Measurements from ENCODE around the gene MAN2A2.
"Not testable (repeated sequence)": the region's sequence is repeated elsewhere in the genome, so short reads cannot be mapped to it uniquely, and the experiment has no call there.

MAN2A2 gene

DNA sequence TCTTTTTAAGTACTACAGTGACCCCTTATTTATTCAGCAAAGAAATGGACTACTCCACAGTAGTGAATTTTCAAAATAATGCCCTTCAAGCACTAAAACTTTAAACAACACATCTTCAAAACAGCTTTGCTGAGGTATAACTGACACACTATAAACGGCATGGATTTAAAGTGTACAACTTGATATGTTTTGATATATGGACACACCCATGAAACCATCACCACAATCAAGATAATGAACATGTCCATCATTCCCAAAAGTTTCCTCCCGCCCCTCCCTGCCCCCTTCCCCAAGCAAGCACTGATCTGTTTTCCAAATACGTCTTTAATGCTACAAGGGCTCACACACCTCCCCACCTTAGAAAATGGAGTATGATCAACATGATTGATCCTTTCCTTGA is 36.3 kb upstream of the MAN2A2 start:
- no peaks in the 10 kb centered on the region for H3K9me3 Mint-ChIP-seq
- H3K27ac Mint-ChIP-seq = peak overlapping the region; percentile 72
- H3K4me1 Mint-ChIP-seq (ENCODE audit: low read depth) = peaks cover 67% of the 10 kb centered on the region
- H3K36me3 Mint-ChIP-seq (ENCODE audit: low read depth) = peaks cover 31% of the 10 kb centered on the region
- no peaks in the 10 kb centered on the region for H3K27me3 Mint-ChIP-seq (ENCODE audit: low read depth)
- no peak overlapping the region for H3K4me3 Mint-ChIP-seq

DNA sequence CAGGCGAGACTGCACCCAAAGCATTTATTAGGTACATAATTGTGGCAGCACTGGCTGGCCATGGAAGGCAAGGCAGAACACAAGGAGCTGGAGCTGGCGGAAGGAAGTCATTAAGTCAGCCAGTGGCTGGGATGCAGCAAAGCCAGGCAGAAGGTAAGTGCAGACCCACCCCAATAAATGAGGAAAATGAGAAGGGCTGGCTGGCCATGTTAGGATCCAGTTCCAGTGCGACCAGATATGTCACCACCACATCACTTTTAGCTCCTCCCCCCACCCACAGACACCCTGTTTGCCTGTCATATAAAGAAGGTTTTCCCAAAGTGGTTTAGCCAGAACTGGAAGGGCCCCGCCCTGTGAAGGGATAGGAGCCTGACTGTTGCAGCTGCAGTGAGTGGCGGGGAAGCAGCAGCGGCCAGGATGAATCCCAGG is 34.8 kb upstream of the MAN2A2 start, which contains the start of gene FURIN:
Gene FURIN (plus strand): TSS at position 328 of the 429 bp plus-strand sequence. CDS start 7,153 bp downstream, outside the sequence.
- H3K9me3 Mint-ChIP-seq = no peaks in the 10 kb centered on the region
- H3K27ac Mint-ChIP-seq = peak within 1 kb of the TSS; percentile 93
- H3K4me3 Mint-ChIP-seq = peak within 1 kb of the TSS; percentile 95
- H3K36me3 Mint-ChIP-seq (ENCODE audit: low read depth) = peaks cover 43% of the 10 kb centered on the region
- no peaks in the 10 kb centered on the region for H3K27me3 Mint-ChIP-seq (ENCODE audit: low read depth)
- H3K4me1 Mint-ChIP-seq (ENCODE audit: low read depth) = peaks cover 57% of the 10 kb centered on the region

DNA sequence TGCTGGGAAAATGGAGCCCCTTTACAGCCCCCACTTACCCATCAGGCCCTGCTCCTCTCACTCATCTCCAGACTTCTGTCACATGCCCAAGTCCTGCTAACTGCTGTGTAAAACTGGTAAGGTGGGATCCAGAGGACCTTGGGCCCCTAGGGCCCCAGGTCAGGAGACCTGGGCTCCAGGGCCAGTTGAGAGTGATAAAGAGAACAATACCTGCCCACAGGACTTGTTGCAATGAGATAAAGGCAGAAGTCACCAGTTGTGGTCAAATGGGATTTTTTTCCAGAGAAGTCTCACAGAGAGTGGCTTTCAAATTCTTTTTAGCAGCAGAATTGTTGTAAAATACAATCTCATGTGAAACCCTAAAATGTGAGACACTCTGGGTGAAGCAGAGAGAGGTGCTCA is 34.0 kb upstream of the MAN2A2 start:
- Mint-ChIP-seq H3K9me3 (no peaks in the 10 kb centered on the region), H3K27me3 (ENCODE audit: low read depth) (no peaks in the 10 kb centered on the region), H3K27ac (peak overlapping the region; percentile 93), H3K36me3 (ENCODE audit: low read depth) (peaks cover 51% of the 10 kb centered on the region), H3K4me1 (ENCODE audit: low read depth) (peaks cover 52% of the 10 kb centered on the region), H3K4me3 (peak overlapping the region; percentile 95)

DNA sequence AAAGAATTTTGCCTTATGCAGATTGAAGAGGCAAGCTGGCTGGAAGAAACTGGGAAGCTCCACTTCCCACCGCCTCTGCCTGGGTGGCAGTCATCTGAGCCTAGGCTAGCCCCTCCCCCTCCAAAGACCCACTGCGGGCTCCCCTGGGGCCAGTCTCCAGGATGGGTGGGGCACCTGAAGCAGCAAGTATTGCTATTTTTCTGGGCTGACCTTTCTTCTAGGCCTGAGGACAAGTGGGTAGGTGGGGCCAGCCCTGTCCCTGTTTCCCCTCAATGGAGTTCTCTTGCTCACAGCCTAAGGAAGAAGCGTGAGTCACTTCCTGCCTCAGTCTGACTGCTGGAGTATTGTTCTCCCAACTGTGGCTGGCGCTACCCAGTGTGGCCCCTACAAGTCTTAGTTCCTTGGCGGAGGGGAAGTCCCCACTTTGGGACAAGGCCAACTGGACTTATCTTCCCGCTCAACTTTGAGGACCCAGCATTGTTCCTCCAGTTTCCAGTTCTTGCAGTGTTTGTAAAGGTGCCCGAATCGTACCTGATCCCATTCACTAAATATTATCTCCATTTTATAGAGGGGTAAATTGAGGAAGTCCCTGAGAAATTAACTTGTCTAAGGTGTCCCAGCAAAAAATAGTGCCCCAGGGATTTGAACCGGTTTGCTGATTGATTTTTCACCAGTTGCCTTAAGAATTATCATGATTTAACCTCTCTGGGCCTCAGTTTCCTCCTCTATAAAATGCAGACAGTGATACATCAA is 33.3 kb upstream of the MAN2A2 start:
- Mint-ChIP-seq H3K4me3 (peak overlapping the region; percentile 95), H3K4me1 (ENCODE audit: low read depth) (peaks cover 53% of the 10 kb centered on the region), H3K27ac (peak overlapping the region; percentile 93), H3K36me3 (ENCODE audit: low read depth) (peaks cover 56% of the 10 kb centered on the region), H3K27me3 (ENCODE audit: low read depth) (no peaks in the 10 kb centered on the region), H3K9me3 (no peaks in the 10 kb centered on the region)

DNA sequence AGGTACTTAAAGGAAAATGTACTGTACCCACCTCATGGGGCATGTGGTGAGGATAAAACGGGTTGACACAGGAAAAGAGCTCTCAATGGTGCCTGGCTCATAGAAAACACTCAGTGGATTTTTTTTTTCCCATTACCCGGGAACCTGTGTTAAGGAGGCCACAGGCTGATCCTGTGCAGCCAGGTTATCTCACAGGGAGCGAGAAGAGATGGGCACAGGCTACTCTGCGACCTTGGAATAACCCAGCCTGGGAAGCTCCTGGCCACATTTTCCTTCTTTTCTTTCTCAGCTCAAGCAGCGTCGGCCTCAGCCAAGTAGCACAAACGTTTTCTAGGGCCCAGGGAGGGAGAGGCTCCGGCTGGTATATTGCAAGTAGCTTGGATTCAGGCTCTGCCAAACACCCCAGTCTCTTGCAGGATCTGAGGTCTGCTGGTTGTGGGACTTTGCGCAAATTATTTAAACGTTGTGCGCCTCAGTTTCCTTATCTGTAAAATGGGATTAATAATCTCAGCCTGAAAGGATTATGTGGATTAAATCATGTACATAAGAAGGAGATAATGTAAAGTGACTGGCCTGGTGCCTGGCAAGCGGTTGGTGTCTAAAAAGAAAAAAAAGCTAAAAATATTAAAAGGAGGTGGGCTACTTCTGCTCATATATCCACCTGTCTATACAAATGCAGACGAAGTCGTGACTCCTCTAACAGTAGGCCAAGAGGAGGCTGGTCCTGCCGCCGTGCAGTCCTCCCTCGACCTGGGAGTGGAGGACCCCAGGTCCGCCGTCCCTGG is 32.6 kb upstream of the MAN2A2 start:
- Mint-ChIP-seq H3K27me3 (ENCODE audit: low read depth) (no peaks in the 10 kb centered on the region), H3K9me3 (no peaks in the 10 kb centered on the region), H3K27ac (peak overlapping the region; percentile 93), H3K36me3 (ENCODE audit: low read depth) (peaks cover 64% of the 10 kb centered on the region), H3K4me1 (ENCODE audit: low read depth) (peaks cover 59% of the 10 kb centered on the region), H3K4me3 (peak overlapping the region; percentile 95)

DNA sequence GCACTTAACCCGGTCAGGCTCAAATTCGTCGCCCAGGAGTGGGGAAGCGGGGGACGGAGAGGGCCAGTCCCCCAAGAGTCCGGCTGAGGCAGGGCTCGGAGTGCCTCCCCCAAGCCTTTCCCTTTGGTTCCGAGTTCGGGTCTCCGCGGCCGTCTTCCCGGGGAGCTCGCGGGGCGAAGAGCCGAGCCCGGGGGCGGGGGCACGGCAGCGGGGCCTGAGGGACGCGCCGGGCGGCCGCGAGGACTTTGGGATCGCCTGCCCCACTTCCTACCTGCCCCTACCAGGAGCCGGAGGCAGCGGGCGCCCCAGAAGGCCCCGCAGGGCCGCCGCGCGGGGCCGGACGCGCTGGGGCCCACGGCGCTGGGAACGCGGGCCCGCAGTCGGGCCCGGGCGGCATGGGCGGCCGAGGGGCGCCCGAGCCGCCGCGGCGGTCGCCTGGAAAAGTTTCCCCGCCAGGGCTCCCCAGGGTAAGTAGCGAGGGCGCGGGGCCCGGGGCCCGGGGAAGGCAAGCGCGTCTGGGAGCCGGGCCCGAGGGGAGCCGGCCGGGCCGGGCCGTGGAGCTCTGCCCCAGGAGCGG is 31.9 kb upstream of the MAN2A2 start:
- Mint-ChIP-seq H3K27ac (peak overlapping the region; percentile 93), H3K4me1 (ENCODE audit: low read depth) (peaks cover 57% of the 10 kb centered on the region), H3K4me3 (peak overlapping the region; percentile 95), H3K9me3 (no peaks in the 10 kb centered on the region), H3K36me3 (ENCODE audit: low read depth) (peaks cover 64% of the 10 kb centered on the region), H3K27me3 (ENCODE audit: low read depth) (no peaks in the 10 kb centered on the region)

DNA sequence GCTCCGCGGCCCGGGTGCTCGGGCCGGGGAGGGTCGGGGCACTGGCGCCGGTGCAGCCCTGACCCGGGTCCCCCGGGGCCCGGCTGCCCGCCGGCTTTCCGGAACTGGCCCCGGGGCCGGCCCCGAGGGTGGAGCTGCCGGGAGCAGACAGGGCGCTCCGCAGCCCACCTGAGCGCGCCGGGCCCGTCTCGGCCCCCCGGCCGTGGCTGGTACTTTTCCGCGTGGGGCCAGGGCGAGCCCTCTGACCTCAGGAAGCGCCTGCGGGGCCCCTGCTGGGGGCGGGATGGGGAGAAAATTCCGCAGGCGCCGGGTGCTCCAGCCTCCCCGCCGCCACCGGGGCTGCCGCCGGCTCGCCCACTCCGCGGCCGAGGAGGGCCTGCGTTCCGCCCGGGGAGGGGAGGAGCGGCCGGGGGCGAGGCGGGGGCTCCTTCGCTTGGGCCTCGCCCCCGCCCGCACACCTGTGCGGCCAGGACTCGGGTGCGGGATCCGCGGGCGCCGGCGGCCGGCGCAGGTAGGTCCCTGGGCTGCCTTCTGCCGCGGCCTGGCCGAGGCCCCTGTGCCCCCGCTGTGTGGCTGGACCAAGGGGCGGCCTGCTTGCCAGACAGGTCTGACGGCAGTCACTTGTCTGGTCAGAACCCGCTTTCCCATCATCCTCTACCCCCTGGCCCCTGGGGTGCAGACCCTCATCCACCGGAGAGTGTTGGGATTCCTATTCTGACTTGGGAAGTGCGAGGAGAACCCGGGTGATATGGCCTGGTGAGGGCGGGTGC is 31.2 kb upstream of the MAN2A2 start:
- Mint-ChIP-seq H3K4me3 (peak overlapping the region; percentile 91), H3K36me3 (ENCODE audit: low read depth) (peaks cover 67% of the 10 kb centered on the region), H3K9me3 (no peaks in the 10 kb centered on the region), H3K4me1 (ENCODE audit: low read depth) (peaks cover 57% of the 10 kb centered on the region), H3K27me3 (ENCODE audit: low read depth) (no peaks in the 10 kb centered on the region), H3K27ac (peak overlapping the region; percentile 90)

DNA sequence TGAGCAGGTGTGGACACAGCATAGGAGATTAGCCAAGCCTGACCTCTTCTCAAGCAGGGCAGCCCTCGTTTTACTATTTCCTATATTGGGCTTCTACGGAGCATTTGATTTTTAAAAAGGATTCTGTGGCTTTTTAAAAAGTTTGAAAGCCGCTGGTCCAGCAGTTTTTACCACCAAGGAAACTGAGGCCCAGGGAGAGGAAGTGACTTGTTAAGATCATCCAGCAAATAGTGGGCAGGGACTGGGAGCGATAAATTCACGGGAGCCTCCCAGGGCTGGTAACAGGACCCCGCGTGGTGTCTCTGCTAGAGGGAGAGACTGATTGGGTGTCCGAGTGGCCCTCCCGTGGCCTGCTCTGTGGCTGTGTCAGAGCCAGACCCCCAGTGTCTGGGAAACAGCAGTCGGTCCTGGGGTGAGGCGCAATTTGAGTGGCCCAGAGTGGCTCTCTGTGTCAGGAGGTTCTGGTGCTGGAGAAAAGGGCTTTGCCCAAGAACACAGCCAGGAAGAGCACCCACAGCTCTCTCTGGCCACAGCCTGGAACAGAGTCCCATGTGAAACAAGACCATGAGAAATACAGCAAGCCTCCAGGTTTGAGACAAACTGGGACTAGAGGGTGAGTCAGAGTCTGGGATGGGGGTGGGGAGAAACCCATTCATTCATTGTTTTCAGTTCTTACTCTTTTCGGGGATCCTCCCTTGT is 30.5 kb upstream of the MAN2A2 start:
- Mint-ChIP-seq H3K9me3 (no peaks in the 10 kb centered on the region), H3K4me1 (ENCODE audit: low read depth) (peaks cover 60% of the 10 kb centered on the region), H3K27me3 (ENCODE audit: low read depth) (no peaks in the 10 kb centered on the region), H3K27ac (peak overlapping the region; percentile 90), H3K4me3 (peak overlapping the region; percentile 91), H3K36me3 (ENCODE audit: low read depth) (peaks cover 70% of the 10 kb centered on the region)

DNA sequence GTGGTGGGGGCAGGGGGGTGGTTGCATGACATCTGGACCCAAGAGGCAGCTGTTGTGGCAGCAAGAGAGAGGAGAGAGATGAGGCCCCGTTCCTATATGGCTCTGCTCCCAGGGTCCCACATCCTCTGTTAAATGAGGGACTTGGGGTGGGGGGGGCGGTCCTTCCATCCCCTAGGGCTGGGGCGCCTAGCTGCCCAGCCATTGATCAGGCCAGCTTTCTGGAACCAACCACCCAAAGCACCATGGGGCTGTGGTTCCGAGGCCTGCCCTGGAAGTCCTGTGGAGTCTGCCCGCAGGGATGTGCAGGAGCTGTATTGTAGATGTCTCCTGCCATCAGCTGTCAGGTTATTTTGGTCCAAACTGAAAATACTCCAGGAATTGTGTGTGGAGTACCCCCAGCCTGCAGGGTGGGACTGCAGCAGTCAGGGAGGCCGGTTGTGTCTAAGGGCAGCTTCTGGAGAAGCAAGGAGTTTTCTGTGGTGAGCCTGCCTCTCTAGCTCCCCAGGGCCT is 29.6 kb upstream of the MAN2A2 start:
- no peaks in the 10 kb centered on the region for H3K27me3 Mint-ChIP-seq (ENCODE audit: low read depth)
- peaks cover 76% of the 10 kb centered on the region for H3K36me3 Mint-ChIP-seq (ENCODE audit: low read depth)
- H3K27ac Mint-ChIP-seq = peak overlapping the region; percentile 90
- H3K4me1 Mint-ChIP-seq (ENCODE audit: low read depth) = peaks cover 59% of the 10 kb centered on the region
- peak overlapping the region; percentile 91 for H3K4me3 Mint-ChIP-seq
- no peaks in the 10 kb centered on the region for H3K9me3 Mint-ChIP-seq

DNA sequence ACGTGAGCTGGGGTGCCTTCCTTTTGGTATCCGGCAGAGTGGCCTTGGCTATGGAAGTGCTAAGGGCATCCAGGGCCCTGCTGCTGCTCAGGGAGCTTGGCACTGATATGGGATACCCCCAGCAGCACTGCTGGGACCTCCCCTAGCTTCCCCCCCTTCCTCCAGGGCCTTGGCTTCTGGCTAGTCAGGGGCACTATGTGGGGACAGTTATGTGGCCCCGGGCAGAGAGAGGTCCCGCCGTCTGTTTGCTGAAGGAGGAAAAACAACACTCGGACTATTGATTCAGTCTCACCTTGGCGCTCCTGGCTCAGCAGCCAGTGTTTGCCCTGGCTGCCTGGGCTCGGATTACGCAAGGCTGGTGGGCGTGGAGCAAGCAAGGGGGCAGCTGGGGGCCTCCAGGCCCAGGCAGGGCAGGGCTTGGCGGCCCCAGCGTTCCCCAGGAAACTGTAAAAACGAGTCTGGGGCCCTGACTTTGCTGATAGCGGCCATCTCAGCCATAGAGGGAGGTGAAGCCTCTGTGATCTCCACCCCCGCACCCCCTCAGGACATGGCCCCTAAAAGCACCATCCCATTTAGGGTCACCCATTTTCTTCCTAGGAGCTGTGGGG is 29.0 kb upstream of the MAN2A2 start:
- Mint-ChIP-seq H3K27ac (peak overlapping the region; percentile 90), H3K4me1 (ENCODE audit: low read depth) (peaks cover 54% of the 10 kb centered on the region), H3K4me3 (peak overlapping the region; percentile 91), H3K27me3 (ENCODE audit: low read depth) (no peaks in the 10 kb centered on the region), H3K36me3 (ENCODE audit: low read depth) (peaks cover 77% of the 10 kb centered on the region), H3K9me3 (no peaks in the 10 kb centered on the region)

DNA sequence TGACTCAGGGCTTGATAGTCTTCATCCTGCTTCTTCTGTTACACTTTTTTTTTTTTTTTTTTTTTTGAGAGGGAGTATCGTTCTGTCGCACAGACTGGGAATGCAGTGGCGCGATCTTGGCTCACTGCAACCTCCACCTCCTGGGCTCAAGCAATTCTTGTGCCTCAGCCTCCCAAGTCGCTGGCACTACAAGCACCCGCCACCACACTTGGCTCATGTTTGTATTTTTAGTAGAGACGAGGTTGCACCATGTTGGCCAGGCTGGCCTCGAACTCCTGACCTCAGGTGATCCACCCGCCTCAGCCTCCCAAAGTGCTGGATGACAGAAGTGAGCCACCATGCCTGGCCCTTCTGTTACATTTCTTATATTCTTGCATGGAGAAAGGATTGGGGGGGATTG is 28.1 kb upstream of the MAN2A2 start:
- H3K36me3 Mint-ChIP-seq (ENCODE audit: low read depth) = peaks cover 80% of the 10 kb centered on the region
- peak overlapping the region; percentile 68 for H3K27ac Mint-ChIP-seq
- H3K4me1 Mint-ChIP-seq (ENCODE audit: low read depth) = peaks cover 50% of the 10 kb centered on the region
- peak overlapping the region; percentile 91 for H3K4me3 Mint-ChIP-seq
- H3K27me3 Mint-ChIP-seq (ENCODE audit: low read depth); H3K9me3 Mint-ChIP-seq: not testable (repeated sequence)

DNA sequence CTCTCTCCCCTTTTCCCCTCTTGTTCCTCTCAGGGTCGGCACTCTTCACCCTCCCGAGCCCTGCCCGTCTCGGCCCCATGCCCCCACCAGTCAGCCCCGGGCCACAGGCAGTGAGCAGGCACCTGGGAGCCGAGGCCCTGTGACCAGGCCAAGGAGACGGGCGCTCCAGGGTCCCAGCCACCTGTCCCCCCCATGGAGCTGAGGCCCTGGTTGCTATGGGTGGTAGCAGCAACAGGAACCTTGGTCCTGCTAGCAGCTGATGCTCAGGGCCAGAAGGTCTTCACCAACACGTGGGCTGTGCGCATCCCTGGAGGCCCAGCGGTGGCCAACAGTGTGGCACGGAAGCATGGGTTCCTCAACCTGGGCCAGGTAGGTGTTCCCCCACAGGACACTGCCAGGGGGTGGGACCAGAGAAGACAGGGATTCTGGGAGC is 27.5 kb upstream of the MAN2A2 start:
- no peak overlapping the region for H3K27ac Mint-ChIP-seq
- H3K9me3 Mint-ChIP-seq = no peaks in the 10 kb centered on the region
- H3K36me3 Mint-ChIP-seq (ENCODE audit: low read depth) = peaks cover 78% of the 10 kb centered on the region
- no peaks in the 10 kb centered on the region for H3K27me3 Mint-ChIP-seq (ENCODE audit: low read depth)
- peaks cover 48% of the 10 kb centered on the region for H3K4me1 Mint-ChIP-seq (ENCODE audit: low read depth)
- H3K4me3 Mint-ChIP-seq = peak overlapping the region; percentile 91

DNA sequence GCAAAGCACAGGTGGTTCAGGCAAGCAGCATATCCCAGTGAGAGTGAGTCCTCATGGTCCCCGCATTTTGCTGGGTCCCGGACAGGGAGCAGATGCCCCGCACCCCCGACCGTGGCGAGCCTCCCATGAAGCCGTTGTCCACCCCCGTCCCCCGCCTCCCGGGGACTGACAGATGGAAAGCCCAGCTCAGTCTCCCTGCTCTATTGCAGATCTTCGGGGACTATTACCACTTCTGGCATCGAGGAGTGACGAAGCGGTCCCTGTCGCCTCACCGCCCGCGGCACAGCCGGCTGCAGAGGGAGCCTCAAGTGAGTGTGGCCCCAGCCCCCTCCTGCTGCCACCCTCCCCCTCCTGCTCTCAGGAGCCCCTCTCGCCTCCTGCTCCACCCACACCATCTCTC is 27.1 kb upstream of the MAN2A2 start:
- Mint-ChIP-seq H3K36me3 (ENCODE audit: low read depth) (peaks cover 78% of the 10 kb centered on the region), H3K9me3 (no peaks in the 10 kb centered on the region), H3K27me3 (ENCODE audit: low read depth) (no peaks in the 10 kb centered on the region), H3K4me3 (peak overlapping the region; percentile 91), H3K27ac (peak overlapping the region; percentile 74), H3K4me1 (ENCODE audit: low read depth) (peaks cover 49% of the 10 kb centered on the region)
